Medulla oblongata (tissue), 1 donor: Measurements from ENCODE around the gene KLHL35.
"Not testable (repeated sequence)": the region's sequence is repeated elsewhere in the genome, so short reads cannot be mapped to it uniquely, and the experiment has no call there.

Experiments used
- DNase-seq: peaks from one replicate; pipeline ENCODE4 v3.0.0-alpha.2; 2015; ENCODE audit errors: extremely low spot score

Gene KLHL35

GRCh38 chr11:75423721-75424120 is 9.3 kb downstream of the KLHL35 start:
- DNase-seq: no peak

- DNase-seq: no peak
These were observed 10.5 kb downstream of the KLHL35 start for GRCh38 chr11:75422248-75423231.

- DNase-seq: no peak
These were observed 11.1 kb downstream of the KLHL35 start for GRCh38 chr11:75421902-75422247.

GRCh38 chr11:75421035-75421602 is 11.9 kb downstream of the KLHL35 start:
- DNase-seq: peak; percentile 72

GRCh38 chr11:75420224-75421034 is 12.6 kb downstream of the KLHL35 start:
- no peak for DNase-seq

- DNase-seq: no peak
These were observed 19.1 kb downstream of the KLHL35 start for GRCh38 chr11:75413864-75414263.

GRCh38 chr11:75413146-75413545 is 19.9 kb downstream of the KLHL35 start:
- DNase-seq: not testable (repeated sequence)

- not testable (repeated sequence) for DNase-seq
These were observed 23.0 kb downstream of the KLHL35 start for GRCh38 chr11:75409971-75410370.

- DNase-seq: no peak
These were observed 24.1 kb downstream of the KLHL35 start for GRCh38 chr11:75408957-75409219.

- no peak for DNase-seq
These were observed 26.6 kb downstream of the KLHL35 start for GRCh38 chr11:75406338-75406777.

GRCh38 chr11:75403983-75404658 is 28.9 kb downstream of the KLHL35 start:
- no peak for DNase-seq

GRCh38 chr11:75403037-75403436 is 30.0 kb downstream of the KLHL35 start:
- DNase-seq: no peak

- no peak for DNase-seq
These were observed 30.8 kb downstream of the KLHL35 start for GRCh38 chr11:75402002-75402773.

GRCh38 chr11:75400146-75400865 is 32.7 kb downstream of the KLHL35 start:
- DNase-seq: peak; percentile 38

- DNase-seq: peak; percentile 96
These were observed 33.5 kb downstream of the KLHL35 start, which contains the start of gene RPS3 for GRCh38 chr11:75399344-75400145. Gene RPS3, plus strand, starts transcription at chr11:75399518. Its CDS starts 30 bp downstream, at chr11:75399548.

- no peak for DNase-seq
These were observed 34.1 kb downstream of the KLHL35 start for GRCh38 chr11:75398906-75399305.

GRCh38 chr11:75394085-75394840 is 38.7 kb downstream of the KLHL35 start:
- no peak for DNase-seq

GRCh38 chr11:75389925-75390324 is 43.1 kb downstream of the KLHL35 start:
- DNase-seq: no peak

- no peak for DNase-seq
These were observed 43.8 kb downstream of the KLHL35 start for GRCh38 chr11:75389276-75389605.
